ENCODE data around the gene GGNBP2. TPM values are rescaled to one million over a fixed set of nuclear protein-coding genes. Genes with fewer than 3 reads are reported as not detected.

Gene GGNBP2
- total and polyA plus RNA-seq, 2 of the 8 experiments (the other 6 are each of a cell fraction or from before 2014, with no cell fraction given): 29.2 to 35.8 TPM

DNA sequence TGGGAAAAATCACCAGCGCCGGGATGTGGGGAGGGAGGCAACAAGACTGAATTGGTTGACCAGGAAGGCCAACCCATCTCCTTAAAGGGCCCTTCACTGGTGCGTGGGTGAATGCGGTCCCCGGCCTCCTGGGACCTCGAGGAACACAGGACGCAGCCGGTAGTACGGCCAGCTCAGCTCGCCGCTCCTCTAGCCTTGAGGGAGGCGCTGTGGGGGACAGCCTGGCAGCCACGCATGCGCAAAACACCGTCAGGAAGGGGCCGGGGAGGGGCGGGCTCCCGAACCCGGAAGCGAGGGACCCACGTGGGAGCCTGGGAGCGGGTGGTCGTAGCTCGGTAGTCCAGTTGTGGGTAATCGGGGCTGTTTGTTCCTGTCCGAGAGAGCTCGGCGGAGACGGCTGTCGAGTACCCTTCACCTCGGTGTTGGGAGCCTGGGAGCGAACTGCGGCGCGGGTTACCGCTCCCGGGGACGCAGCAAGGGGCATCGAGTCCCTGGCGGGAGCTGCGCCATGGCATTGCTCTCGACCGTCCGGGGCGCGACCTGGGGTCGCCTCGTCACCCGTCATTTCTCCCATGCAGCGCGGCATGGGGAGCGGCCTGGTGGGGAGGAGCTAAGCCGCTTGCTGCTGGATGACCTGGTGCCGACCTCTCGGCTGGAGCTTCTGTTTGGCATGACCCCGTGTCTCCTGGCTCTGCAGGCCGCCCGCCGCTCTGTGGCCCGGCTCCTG is 56.7 kb downstream of the GGNBP2 start, which contains the start of gene MRM1 (continued):
- TF ChIP-seq, protein P1, sequence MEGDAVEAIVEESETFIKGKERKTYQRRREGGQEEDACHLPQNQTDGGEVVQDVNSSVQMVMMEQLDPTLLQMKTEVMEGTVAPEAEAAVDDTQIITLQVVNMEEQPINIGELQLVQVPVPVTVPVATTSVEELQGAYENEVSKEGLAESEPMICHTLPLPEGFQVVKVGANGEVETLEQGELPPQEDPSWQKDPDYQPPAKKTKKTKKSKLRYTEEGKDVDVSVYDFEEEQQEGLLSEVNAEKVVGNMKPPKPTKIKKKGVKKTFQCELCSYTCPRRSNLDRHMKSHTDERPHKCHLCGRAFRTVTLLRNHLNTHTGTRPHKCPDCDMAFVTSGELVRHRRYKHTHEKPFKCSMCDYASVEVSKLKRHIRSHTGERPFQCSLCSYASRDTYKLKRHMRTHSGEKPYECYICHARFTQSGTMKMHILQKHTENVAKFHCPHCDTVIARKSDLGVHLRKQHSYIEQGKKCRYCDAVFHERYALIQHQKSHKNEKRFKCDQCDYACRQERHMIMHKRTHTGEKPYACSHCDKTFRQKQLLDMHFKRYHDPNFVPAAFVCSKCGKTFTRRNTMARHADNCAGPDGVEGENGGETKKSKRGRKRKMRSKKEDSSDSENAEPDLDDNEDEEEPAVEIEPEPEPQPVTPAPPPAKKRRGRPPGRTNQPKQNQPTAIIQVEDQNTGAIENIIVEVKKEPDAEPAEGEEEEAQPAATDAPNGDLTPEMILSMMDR (IDR thresholded peaks at IDR 0.05; ENCODE audit: control extremely low read depth in 1 of 3, insufficient read depth in 1 of 3, low read depth in 1 of 3, low read length in 3 of 3): no peak; a peak in 1 of 4 replicates
- TF ChIP-seq CBX8 (IDR thresholded peaks at IDR 0.05; ENCODE audit: borderline replicate concordance, low read depth, low read length) (no peak), ZNF274 (IDR thresholded peaks at IDR 0.05; ENCODE audit: borderline replicate concordance, extremely low read depth, low read length) (no peak), SRF (IDR thresholded peaks at IDR 0.05; ENCODE audit: low read depth, low read length) (0 out of 2 replicates have a peak, but pooled peaks have one; percentile 15), SP2 (IDR thresholded peaks at IDR 0.05; ENCODE audit: low read length) (no peak), EZH2 (IDR thresholded peaks at IDR 0.05; ENCODE audit: low read depth, low read length, severe bottlenecking) (peak; percentile 17), SP1 (IDR thresholded peaks at IDR 0.05; ENCODE audit: low read depth, low read length) (no peak), CBX5 (IDR thresholded peaks at IDR 0.05; ENCODE audit: low read depth, low read length) (no peak), GABPA (IDR thresholded peaks at IDR 0.05; ENCODE audit: borderline replicate concordance, insufficient read depth, low read length) (no peak; the same call in 1 of the 2 replicates), SIN3A (conservative IDR thresholded peaks at IDR 0.05 in 1 of 2, IDR thresholded peaks at IDR 0.05 in 1 of 2; ENCODE audit: low read depth in 1 of 2, low read length in 2 of 2) (peak in 1 of 2 experiments; percentile 80; a peak in 2 of 4 replicates), CEBPB (IDR thresholded peaks at IDR 0.05; ENCODE audit: low read depth, low read length) (no peak), CHD1 (IDR thresholded peaks at IDR 0.05; ENCODE audit: low read depth, low read length) (no peak), JUND (IDR thresholded peaks at IDR 0.05; ENCODE audit: low read length) (no peak), GTF2F1 (IDR thresholded peaks at IDR 0.05; ENCODE audit: borderline replicate concordance, low read depth, low read length) (no peak), CTBP2 (IDR thresholded peaks at IDR 0.05; ENCODE audit: borderline replicate concordance, insufficient read depth, insufficient read length, low read length) (no peak), MAFK (IDR thresholded peaks at IDR 0.05; ENCODE audit: low read depth, low read length) (no peak), CHD2 (IDR thresholded peaks at IDR 0.05; ENCODE audit: low read length) (no peak)
- TF ChIP-seq, protein P2, sequence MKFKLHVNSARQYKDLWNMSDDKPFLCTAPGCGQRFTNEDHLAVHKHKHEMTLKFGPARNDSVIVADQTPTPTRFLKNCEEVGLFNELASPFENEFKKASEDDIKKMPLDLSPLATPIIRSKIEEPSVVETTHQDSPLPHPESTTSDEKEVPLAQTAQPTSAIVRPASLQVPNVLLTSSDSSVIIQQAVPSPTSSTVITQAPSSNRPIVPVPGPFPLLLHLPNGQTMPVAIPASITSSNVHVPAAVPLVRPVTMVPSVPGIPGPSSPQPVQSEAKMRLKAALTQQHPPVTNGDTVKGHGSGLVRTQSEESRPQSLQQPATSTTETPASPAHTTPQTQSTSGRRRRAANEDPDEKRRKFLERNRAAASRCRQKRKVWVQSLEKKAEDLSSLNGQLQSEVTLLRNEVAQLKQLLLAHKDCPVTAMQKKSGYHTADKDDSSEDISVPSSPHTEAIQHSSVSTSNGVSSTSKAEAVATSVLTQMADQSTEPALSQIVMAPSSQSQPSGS (IDR thresholded peaks at IDR 0.05; ENCODE audit: low read length): no peak; the same call in 1 of the 2 replicates
- TF ChIP-seq, protein P3, sequence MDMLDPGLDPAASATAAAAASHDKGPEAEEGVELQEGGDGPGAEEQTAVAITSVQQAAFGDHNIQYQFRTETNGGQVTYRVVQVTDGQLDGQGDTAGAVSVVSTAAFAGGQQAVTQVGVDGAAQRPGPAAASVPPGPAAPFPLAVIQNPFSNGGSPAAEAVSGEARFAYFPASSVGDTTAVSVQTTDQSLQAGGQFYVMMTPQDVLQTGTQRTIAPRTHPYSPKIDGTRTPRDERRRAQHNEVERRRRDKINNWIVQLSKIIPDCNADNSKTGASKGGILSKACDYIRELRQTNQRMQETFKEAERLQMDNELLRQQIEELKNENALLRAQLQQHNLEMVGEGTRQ (IDR thresholded peaks at IDR 0.05; ENCODE audit: low read length): peak; percentile 73
